ENCODE data around the gene ITSN2. TPM values are rescaled to one million over a fixed set of nuclear protein-coding genes. Genes with fewer than 3 reads are reported as not detected.

ITSN2 gene
- total RNA-seq, 1 donor from 2014 or later: 52.5 TPM

- intact Hi-C loops (cut with DNase I): no loop called here
- Histone ChIP-seq H3K27me3 (no peaks in the 10 kb centered on the region), H3K36me3 (no peaks in the 10 kb centered on the region), H3K9me3 (no peaks in the 10 kb centered on the region), H3K27ac (no peak overlapping the region), H3K4me1 (no peaks in the 10 kb centered on the region), H3K4me3 (no peak overlapping the region)
- no peak for TF ChIP-seq CTCF (IDR thresholded peaks at IDR 0.05)
- TF ChIP-seq POLR2AphosphoS5 (IDR thresholded peaks at IDR 0.05; ENCODE audit: insufficient read depth in 1 of 2, low read depth in 1 of 2): no peak
- no peak for TF ChIP-seq POLR2A (IDR thresholded peaks at IDR 0.05)
- DNase-seq (ENCODE audit: extremely low spot score in 2 of 2): no peak
Observed at GRCh38 chr2:24228470-24228869, 131.9 kb downstream of the ITSN2 start.

- Histone ChIP-seq H3K4me3 (no peak overlapping the region), H3K36me3 (no peaks in the 10 kb centered on the region), H3K9me3 (no peaks in the 10 kb centered on the region), H3K4me1 (no peaks in the 10 kb centered on the region), H3K27me3 (no peaks in the 10 kb centered on the region), H3K27ac (no peak overlapping the region)
- intact Hi-C loops (cut with DNase I): no loop called here
- no peak for DNase-seq (ENCODE audit: extremely low spot score in 2 of 2)
- no peak for TF ChIP-seq POLR2AphosphoS5 (IDR thresholded peaks at IDR 0.05; ENCODE audit: insufficient read depth in 1 of 2, low read depth in 1 of 2)
- no peak for TF ChIP-seq CTCF (IDR thresholded peaks at IDR 0.05)
- TF ChIP-seq POLR2A (IDR thresholded peaks at IDR 0.05): no peak
Observed at GRCh38 chr2:24225499-24226242, 134.7 kb downstream of the ITSN2 start.

GRCh38 chr2:24222946-24223345 lies 137.4 kb downstream of the ITSN2 start:
- H3K36me3 ChIP-seq: peaks cover 0 to 22% of the 10 kb centered on the region in 2 donors

GRCh38 chr2:24221343-24222050 lies 138.8 kb downstream of the ITSN2 start:
- no peaks in the 10 kb centered on the region for H3K4me1 ChIP-seq
- TF ChIP-seq POLR2A (IDR thresholded peaks at IDR 0.05): no peak
- no peak for TF ChIP-seq CTCF (IDR thresholded peaks at IDR 0.05)
- TF ChIP-seq POLR2AphosphoS5 (IDR thresholded peaks at IDR 0.05; ENCODE audit: insufficient read depth in 1 of 2, low read depth in 1 of 2): no peak
- no peaks in the 10 kb centered on the region for H3K27me3 ChIP-seq
- H3K36me3 ChIP-seq: peaks cover 0 to 32% of the 10 kb centered on the region in 2 donors
- DNase-seq (ENCODE audit: extremely low spot score in 2 of 2): no peak
- H3K9me3 ChIP-seq: no peaks in the 10 kb centered on the region
- H3K4me3 ChIP-seq: no peak overlapping the region
- no peak overlapping the region for H3K27ac ChIP-seq
- intact Hi-C loops (cut with DNase I): no loop called here

More at GRCh38 chr2:24222946-24223345, 137.4 kb downstream of the ITSN2 start:
- Histone ChIP-seq H3K4me1 (no peaks in the 10 kb centered on the region), H3K4me3 (no peak overlapping the region), H3K27ac (no peak overlapping the region), H3K27me3 (no peaks in the 10 kb centered on the region), H3K9me3 (no peaks in the 10 kb centered on the region)
- intact Hi-C loops (cut with DNase I): no loop called here
- DNase-seq (ENCODE audit: extremely low spot score in 2 of 2): no peak
- no peak for TF ChIP-seq POLR2AphosphoS5 (IDR thresholded peaks at IDR 0.05; ENCODE audit: insufficient read depth in 1 of 2, low read depth in 1 of 2)
- no peak for TF ChIP-seq POLR2A (IDR thresholded peaks at IDR 0.05)
- no peak for TF ChIP-seq CTCF (IDR thresholded peaks at IDR 0.05)
